ENCODE data around the gene OPRD1.
"Not testable (repeated sequence)": the region's sequence is repeated elsewhere in the genome, so short reads cannot be mapped to it uniquely, and the experiment has no call there.

DNA sequence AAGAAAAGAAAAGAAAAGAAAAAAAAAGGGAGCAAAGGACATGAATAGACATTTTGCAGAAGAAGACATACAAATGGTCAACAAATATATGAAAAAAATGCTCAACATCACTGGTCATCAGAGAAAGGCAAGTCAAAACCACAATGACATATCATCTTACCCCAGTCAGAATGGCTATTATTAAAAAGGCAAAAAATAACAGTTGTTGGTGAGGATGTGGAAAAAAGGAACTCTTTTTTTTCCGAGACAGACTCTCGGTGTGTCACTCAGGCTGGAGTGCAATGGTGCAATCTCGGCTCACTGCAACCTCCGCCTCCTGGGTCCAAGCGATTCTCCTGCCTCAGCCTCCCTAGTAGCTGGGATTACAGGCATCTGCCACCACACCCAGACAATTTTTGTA is 63.2 kb downstream of the OPRD1 start:
- TF ChIP-seq, protein P1, sequence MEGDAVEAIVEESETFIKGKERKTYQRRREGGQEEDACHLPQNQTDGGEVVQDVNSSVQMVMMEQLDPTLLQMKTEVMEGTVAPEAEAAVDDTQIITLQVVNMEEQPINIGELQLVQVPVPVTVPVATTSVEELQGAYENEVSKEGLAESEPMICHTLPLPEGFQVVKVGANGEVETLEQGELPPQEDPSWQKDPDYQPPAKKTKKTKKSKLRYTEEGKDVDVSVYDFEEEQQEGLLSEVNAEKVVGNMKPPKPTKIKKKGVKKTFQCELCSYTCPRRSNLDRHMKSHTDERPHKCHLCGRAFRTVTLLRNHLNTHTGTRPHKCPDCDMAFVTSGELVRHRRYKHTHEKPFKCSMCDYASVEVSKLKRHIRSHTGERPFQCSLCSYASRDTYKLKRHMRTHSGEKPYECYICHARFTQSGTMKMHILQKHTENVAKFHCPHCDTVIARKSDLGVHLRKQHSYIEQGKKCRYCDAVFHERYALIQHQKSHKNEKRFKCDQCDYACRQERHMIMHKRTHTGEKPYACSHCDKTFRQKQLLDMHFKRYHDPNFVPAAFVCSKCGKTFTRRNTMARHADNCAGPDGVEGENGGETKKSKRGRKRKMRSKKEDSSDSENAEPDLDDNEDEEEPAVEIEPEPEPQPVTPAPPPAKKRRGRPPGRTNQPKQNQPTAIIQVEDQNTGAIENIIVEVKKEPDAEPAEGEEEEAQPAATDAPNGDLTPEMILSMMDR (conservative IDR thresholded peaks at IDR 0.05; ENCODE audit: low read depth, low read length): not testable (repeated sequence)
- not testable (repeated sequence) for TF ChIP-seq POLR2A (IDR thresholded peaks at IDR 0.05; ENCODE audit: low read depth, low read length); CEBPB (IDR thresholded peaks at IDR 0.05; ENCODE audit: low read depth, low read length); MAZ (IDR thresholded peaks at IDR 0.05; ENCODE audit: borderline replicate concordance, low read depth, low read length); MAFK (IDR thresholded peaks at IDR 0.05; ENCODE audit: low read depth, low read length); SMC3 (IDR thresholded peaks at IDR 0.05; ENCODE audit: low read depth, low read length); NFE2L2 (IDR thresholded peaks at IDR 0.05; ENCODE audit: low read depth, low read length)
- TF ChIP-seq, protein P2, sequence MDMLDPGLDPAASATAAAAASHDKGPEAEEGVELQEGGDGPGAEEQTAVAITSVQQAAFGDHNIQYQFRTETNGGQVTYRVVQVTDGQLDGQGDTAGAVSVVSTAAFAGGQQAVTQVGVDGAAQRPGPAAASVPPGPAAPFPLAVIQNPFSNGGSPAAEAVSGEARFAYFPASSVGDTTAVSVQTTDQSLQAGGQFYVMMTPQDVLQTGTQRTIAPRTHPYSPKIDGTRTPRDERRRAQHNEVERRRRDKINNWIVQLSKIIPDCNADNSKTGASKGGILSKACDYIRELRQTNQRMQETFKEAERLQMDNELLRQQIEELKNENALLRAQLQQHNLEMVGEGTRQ (IDR thresholded peaks at IDR 0.05; ENCODE audit: low read depth, low read length): not testable (repeated sequence)
